H1 (cell line): ENCODE measurements around the gene MROH2A. TPM values are rescaled to one million over a fixed set of nuclear protein-coding genes. Genes with fewer than 3 reads are reported as not detected.

Source experiments
- CTCF ChIA-PET: fragments of 300-600 bp; sonication (Branson Sonifier 250); formaldehyde crosslinking; loops from one replicate; lab custom pipeline; 2021; ENCODE audit not compliant: partially characterized antibody; lab: Charles Lee
- POLR2A ChIA-PET: fragments of 300-600 bp; sonication (Branson Sonifier 250); formaldehyde crosslinking; loops from one replicate; lab custom pipeline; 2021; ENCODE audit warnings: inconsistent platforms; ENCODE audit not compliant: partially characterized antibody; lab: Charles Lee
- DNase-seq, 2 experiments: peaks; one replicate each; pipeline versions ENCODE4 v3.0.0 to v3.0.0-alpha.2; 2010 to 2022; ENCODE audit warnings: low spot score in 2 of 2, low read depth in 1 of 2, mixed read lengths in 1 of 2
- FAIRE-seq: peaks from 2 replicates; lab custom pipeline; 2011; peaks lifted over from hg19 to GRCh38; lab: Jason Lieb, UNC
- H2AFZ ChIP-seq: 2 replicates; pipeline ENCODE4 v1.8.1; 2012; ENCODE audit warnings: low read length, inconsistent platforms
- H2AK5ac ChIP-seq: 2 replicates; pipeline ENCODE4 v1.6.1; 2013; ENCODE audit warnings: low read depth, low read length
- H2BK120ac ChIP-seq: replicated peaks from 2 replicates; pipeline ENCODE3; 2013; ENCODE audit warnings: low read depth, low read length, inconsistent platforms
- H2BK12ac ChIP-seq: 2 replicates; pipeline ENCODE4 v1.6.1; 2013; ENCODE audit warnings: low read depth, low read length
- H2BK15ac ChIP-seq: 2 replicates; pipeline ENCODE4 v1.6.1; 2013; ENCODE audit warnings: low read length
- H2BK20ac ChIP-seq: 2 replicates; pipeline ENCODE4 v1.6.1; 2013; ENCODE audit warnings: low read length
- H2BK5ac ChIP-seq: 2 replicates; pipeline ENCODE4 v1.6.1; 2013; ENCODE audit warnings: low read depth, low read length
- H3K14ac ChIP-seq: 2 replicates; pipeline ENCODE4 v1.6.1; 2013; ENCODE audit warnings: inconsistent platforms; ENCODE audit not compliant: insufficient read length
- H3K18ac ChIP-seq: 2 replicates; pipeline ENCODE4 v1.6.1; 2013; ENCODE audit warnings: low read length; ENCODE audit errors: extremely low read depth
- H3K23ac ChIP-seq: 2 replicates; pipeline ENCODE4 v1.6.1; 2013; ENCODE audit warnings: inconsistent platforms; ENCODE audit not compliant: insufficient read length
- H3K23me2 ChIP-seq: 2 replicates; pipeline ENCODE4 v1.6.1; 2013; ENCODE audit warnings: low read depth, low read length
- H3K27ac ChIP-seq: 2 replicates; pipeline ENCODE4 v1.6.1; 2011; ENCODE audit warnings: low read depth, low read length, inconsistent platforms
- H3K27me3 ChIP-seq, 4 experiments: replicated peaks in 1 of 4; 1 replicate in 1 of 4; 2 replicates in 3 of 4; pipeline versions ENCODE4 v1.6.1 to v1.8.1; 2011 to 2013; ENCODE audit warnings: low read length in 3 of 4, mild to moderate bottlenecking in 3 of 4, inconsistent platforms in 2 of 4, mixed read lengths in 2 of 4, moderate library complexity in 1 of 4; ENCODE audit not compliant: control insufficient read depth in 3 of 4, insufficient read depth in 3 of 4; ENCODE audit errors: extremely low read depth in 1 of 4
- H3K36me3 ChIP-seq, 4 experiments: 2 replicates each; pipeline versions ENCODE4 v1.6.1 to v1.8.1; 2011 to 2013; ENCODE audit warnings: mild to moderate bottlenecking in 4 of 4, low read length in 3 of 4, moderate library complexity in 2 of 4, control low read depth in 1 of 4, inconsistent platforms in 1 of 4; ENCODE audit not compliant: insufficient read depth in 4 of 4, control insufficient read depth in 2 of 4
- H3K4ac ChIP-seq: replicated peaks from 2 replicates; pipeline ENCODE3; 2013; ENCODE audit warnings: low read length, low read depth, mixed read lengths, inconsistent platforms; ENCODE audit not compliant: insufficient read length
- H3K4me1 ChIP-seq, 4 experiments: replicated peaks in 1 of 4; 1 replicate in 1 of 4; 2 replicates in 3 of 4; pipeline versions ENCODE4 v1.6.1 to v1.8.1; 2011 to 2013; ENCODE audit warnings: low read length in 3 of 4, inconsistent platforms in 2 of 4, mixed read lengths in 1 of 4; ENCODE audit not compliant: insufficient read depth in 4 of 4, control insufficient read depth in 3 of 4
- H3K4me2 ChIP-seq, 2 experiments: 2 replicates each; pipeline versions ENCODE4 v1.6.1 to v1.8.1; 2011 to 2013; ENCODE audit warnings: low read depth in 2 of 2, low read length in 2 of 2, control low read depth in 1 of 2, inconsistent platforms in 1 of 2, mild to moderate bottlenecking in 1 of 2; ENCODE audit not compliant: insufficient read depth in 1 of 2
- H3K4me3 ChIP-seq, 4 experiments: fragments of 200-600, 300-600 bp in 1 of 4; sonication (generic), shearing (Covaris generic), sonication (Bioruptor Twin) in 1 of 4; 2 replicates each; pipeline versions ENCODE4 v1.5.1 to v1.8.1; 2011 to 2016; ENCODE audit warnings: low read length in 4 of 4, low read depth in 3 of 4, control low read depth in 2 of 4, inconsistent platforms in 2 of 4, mild to moderate bottlenecking in 2 of 4, mixed read lengths in 1 of 4, moderate library complexity in 1 of 4; ENCODE audit not compliant: insufficient read depth in 2 of 4; ENCODE audit errors: extremely low read depth in 1 of 4
- H3K56ac ChIP-seq: replicated peaks from 2 replicates; pipeline ENCODE3; 2013; ENCODE audit warnings: low read depth, mild to moderate bottlenecking, mixed read lengths, low read length, inconsistent platforms; ENCODE audit not compliant: insufficient read length
- H3K79me1 ChIP-seq: 2 replicates; pipeline ENCODE4 v1.6.1; 2013; ENCODE audit warnings: low read depth, low read length, control low read depth
- H3K79me2 ChIP-seq, 2 experiments: 2 replicates each; pipeline versions ENCODE4 v1.6.1 to v1.8.1; 2012 to 2013; ENCODE audit warnings: low read length in 2 of 2, mild to moderate bottlenecking in 2 of 2, inconsistent platforms in 1 of 2; ENCODE audit not compliant: insufficient read depth in 2 of 2, control insufficient read depth in 1 of 2
- H3K9ac ChIP-seq, 4 experiments: replicated peaks in 1 of 4; 1 replicate in 1 of 4; 2 replicates in 3 of 4; pipeline versions ENCODE4 v1.6.1 to v1.8.1; 2011 to 2013; ENCODE audit warnings: low read depth in 3 of 4, low read length in 3 of 4, control low read depth in 2 of 4, mild to moderate bottlenecking in 2 of 4, moderate library complexity in 2 of 4, inconsistent platforms in 1 of 4; ENCODE audit errors: extremely low read depth in 1 of 4
- H3K9me3 ChIP-seq, 2 experiments: 2 replicates each; pipeline versions ENCODE4 v1.6.1 to v1.8.1; 2012 to 2013; ENCODE audit warnings: mild to moderate bottlenecking in 2 of 2, moderate library complexity in 2 of 2, control low read depth in 1 of 2, inconsistent platforms in 1 of 2, low read depth in 1 of 2, low read length in 1 of 2, mixed read lengths in 1 of 2; ENCODE audit not compliant: insufficient read depth in 2 of 2
- H4K20me1 ChIP-seq, 2 experiments: replicated peaks in 1 of 2; 2 replicates each; pipeline versions ENCODE3 to v1.8.1; 2011 to 2013; ENCODE audit warnings: inconsistent platforms in 2 of 2, low read length in 2 of 2, mild to moderate bottlenecking in 1 of 2; ENCODE audit not compliant: insufficient read depth in 2 of 2, control insufficient read depth in 1 of 2
- H4K5ac ChIP-seq: 2 replicates; pipeline ENCODE4 v1.6.1; 2013; ENCODE audit warnings: low read length, low read depth, mixed read lengths, inconsistent platforms; ENCODE audit not compliant: insufficient read length
- H4K8ac ChIP-seq: 2 replicates; pipeline ENCODE4 v1.8.0; 2013; ENCODE audit warnings: mild to moderate bottlenecking, moderate library complexity, low read length, inconsistent platforms; ENCODE audit not compliant: insufficient read depth; ENCODE audit errors: extremely low read depth
- H4K91ac ChIP-seq: replicated peaks from 2 replicates; pipeline ENCODE3; 2013; ENCODE audit warnings: low read length, mixed read lengths, inconsistent platforms; ENCODE audit not compliant: insufficient read length
- WGBS, 2 experiments: shearing (Covaris generic) in 1 of 2; methylation state at CpG; one replicate each; pipeline versions ENCODE4 v1.1.6 to v1.1.7; 2013 to 2015; ENCODE audit warnings: low lambda C conversion rate in 2 of 2, mixed read lengths in 2 of 2, inconsistent platforms in 1 of 2, low coverage in 1 of 2, missing lambda C conversion rate in 1 of 2; ENCODE audit not compliant: insufficient replicate concordance in 2 of 2, insufficient coverage in 1 of 2, insufficient read length in 1 of 2; ENCODE audit errors: extremely low coverage in 1 of 2, missing lambda C conversion rate in 1 of 2; 5-methylcytosine and 5-hydroxymethylcytosine counted together
- polyA plus RNA-seq, 7 experiments: library from polyadenylated mRNA; depleted of rRNA in 3 of 7; stranded (reverse) in 5 of 7; unstranded in 2 of 7; fragments of >200 nt in 5 of 7; fragments of 200-250 nt in 2 of 7; gene quantifications; 1 replicate in 5 of 7; 2 replicates in 1 of 7; 4 replicates in 1 of 7; pipeline versions ENCODE4 v1.2.1 to v1.2.3, GENCODE V29; 2011 to 2013; ENCODE audit warnings: missing spikeins in 2 of 7, mixed read lengths in 2 of 7
- total RNA-seq: library from RNA; stranded (reverse); fragmentation: NEBNext Ultra II Directional; extraction: Animal tissue kit (Norgen Biotek cat#: 25700); gene quantifications from 2 replicates; pipeline ENCODE4 v1.2.1, GENCODE V29; 2021

The MROH2A gene
- total and polyA plus RNA-seq, 2 of the 8 experiments (the other 6 are each of a cell fraction or from before 2014, with no cell fraction given), result not detected

DNA sequence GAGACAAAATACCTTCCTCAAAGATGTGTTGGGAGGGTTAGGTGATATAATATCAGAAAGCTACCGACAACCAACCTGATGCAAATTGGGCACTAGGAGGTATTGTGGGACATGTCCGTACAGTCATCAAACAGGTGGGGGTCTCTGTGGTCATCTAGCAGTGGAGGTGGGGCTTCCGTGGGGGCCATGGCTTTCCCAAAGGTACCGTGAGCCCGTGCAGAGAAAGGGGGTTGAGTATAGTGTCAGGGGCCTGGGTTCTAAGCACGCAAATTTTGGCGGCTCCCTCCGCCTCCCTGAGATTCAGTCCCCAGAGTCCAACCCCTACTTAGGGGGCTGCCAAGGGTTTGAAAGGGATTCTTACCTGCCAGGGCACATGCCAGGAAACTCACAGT is 43.6 kb downstream of the MROH2A start:
- Histone ChIP-seq H3K36me3 (no peaks in the 10 kb centered on the region), H3K27ac (no peak overlapping the region), H3K18ac (no peak overlapping the region), H3K9me3 (no peaks in the 10 kb centered on the region), H2AK5ac (no peak overlapping the region), H3K4ac (no peak overlapping the region), H4K91ac (no peak overlapping the region), H3K79me2 (no peaks in the 10 kb centered on the region), H4K5ac (no peak overlapping the region), H3K4me3 (no peak overlapping the region), H2BK5ac (no peak overlapping the region), H2BK20ac (no peak overlapping the region), H2BK12ac (no peak overlapping the region), H3K14ac (no peak overlapping the region), H3K9ac (no peak overlapping the region), H2BK120ac (no peak overlapping the region), H4K8ac (no peak overlapping the region), H2BK15ac (no peak overlapping the region), H2AFZ (no peak overlapping the region), H3K79me1 (no peaks in the 10 kb centered on the region), H3K4me2 (no peak overlapping the region), H3K56ac (no peak overlapping the region), H3K27me3 (no peaks in the 10 kb centered on the region), H4K20me1 (no peaks in the 10 kb centered on the region), H3K23me2 (no peaks in the 10 kb centered on the region), H3K4me1 (no peaks in the 10 kb centered on the region), H3K23ac (no peak overlapping the region)
- 95% methylated on average over 8 of the region's 8 CpGs; no CpG with 5 or more reads in 1 of the 2 experiments for WGBS, 2 experiments
- FAIRE-seq (no peak), DNase-seq (no peak)
- POLR2A ChIA-PET, result no interaction called here
- CTCF ChIA-PET, result interaction anchor here (2.0 kb wide), 1 partner anchor 373 kb away, joined by 6 read pairs; no protein-coding TSS in a partner anchor
